Measurements from ENCODE around the gene PTPN13.

Gene PTPN13

DNA sequence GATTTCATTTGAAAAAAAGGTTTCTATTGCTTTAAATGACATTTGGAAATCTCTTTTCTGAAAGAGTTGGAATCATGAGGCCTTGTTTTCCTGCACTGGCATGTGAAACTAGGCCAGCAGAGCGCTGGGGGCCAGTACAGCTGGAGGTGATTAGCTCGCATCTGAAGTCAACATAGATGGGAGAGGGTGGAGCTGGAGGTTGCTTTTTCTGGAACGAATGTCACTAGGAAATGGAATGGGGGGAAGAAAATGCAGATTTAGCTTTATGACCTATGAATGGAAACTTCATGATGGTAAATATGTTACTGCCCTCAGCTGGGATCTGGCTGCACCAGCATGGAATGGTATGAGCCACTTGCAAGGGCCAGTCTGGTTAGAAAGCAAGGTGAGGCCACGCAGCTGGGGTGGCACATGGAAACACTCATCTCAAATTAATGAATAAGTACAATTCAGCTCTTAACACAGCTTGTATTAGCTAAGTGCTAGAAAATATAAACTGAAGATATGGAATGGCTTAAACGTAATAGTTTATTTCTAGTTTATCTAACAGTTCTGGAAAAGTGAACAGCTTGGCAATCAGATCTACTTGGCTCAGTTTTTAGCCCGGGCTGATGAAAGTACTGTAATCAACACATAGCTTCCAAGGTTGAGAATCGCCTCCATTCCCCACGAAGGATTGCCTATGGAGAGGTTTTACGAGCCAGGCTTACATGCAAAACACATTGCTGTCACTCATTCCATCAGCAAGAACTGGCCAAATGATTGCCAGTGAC lies 222.6 kb downstream of the PTPN13 start:
- peak overlapping the region; percentile 70 for H3K27ac Mint-ChIP-seq
- DNase-seq = no peak
- H3K36me3 Mint-ChIP-seq (ENCODE audit: low read depth) = peaks cover 69% of the 10 kb centered on the region
- no peaks in the 10 kb centered on the region for H3K4me1 Mint-ChIP-seq
- TF ChIP-seq, protein P1, sequence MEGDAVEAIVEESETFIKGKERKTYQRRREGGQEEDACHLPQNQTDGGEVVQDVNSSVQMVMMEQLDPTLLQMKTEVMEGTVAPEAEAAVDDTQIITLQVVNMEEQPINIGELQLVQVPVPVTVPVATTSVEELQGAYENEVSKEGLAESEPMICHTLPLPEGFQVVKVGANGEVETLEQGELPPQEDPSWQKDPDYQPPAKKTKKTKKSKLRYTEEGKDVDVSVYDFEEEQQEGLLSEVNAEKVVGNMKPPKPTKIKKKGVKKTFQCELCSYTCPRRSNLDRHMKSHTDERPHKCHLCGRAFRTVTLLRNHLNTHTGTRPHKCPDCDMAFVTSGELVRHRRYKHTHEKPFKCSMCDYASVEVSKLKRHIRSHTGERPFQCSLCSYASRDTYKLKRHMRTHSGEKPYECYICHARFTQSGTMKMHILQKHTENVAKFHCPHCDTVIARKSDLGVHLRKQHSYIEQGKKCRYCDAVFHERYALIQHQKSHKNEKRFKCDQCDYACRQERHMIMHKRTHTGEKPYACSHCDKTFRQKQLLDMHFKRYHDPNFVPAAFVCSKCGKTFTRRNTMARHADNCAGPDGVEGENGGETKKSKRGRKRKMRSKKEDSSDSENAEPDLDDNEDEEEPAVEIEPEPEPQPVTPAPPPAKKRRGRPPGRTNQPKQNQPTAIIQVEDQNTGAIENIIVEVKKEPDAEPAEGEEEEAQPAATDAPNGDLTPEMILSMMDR (IDR thresholded peaks at IDR 0.05) = no peak
- H3K9me3 Mint-ChIP-seq = peaks cover 19% of the 10 kb centered on the region
- H3K4me3 Mint-ChIP-seq = no peak overlapping the region
- no peaks in the 10 kb centered on the region for H3K27me3 Mint-ChIP-seq (ENCODE audit: low read depth, poor library complexity)

DNA sequence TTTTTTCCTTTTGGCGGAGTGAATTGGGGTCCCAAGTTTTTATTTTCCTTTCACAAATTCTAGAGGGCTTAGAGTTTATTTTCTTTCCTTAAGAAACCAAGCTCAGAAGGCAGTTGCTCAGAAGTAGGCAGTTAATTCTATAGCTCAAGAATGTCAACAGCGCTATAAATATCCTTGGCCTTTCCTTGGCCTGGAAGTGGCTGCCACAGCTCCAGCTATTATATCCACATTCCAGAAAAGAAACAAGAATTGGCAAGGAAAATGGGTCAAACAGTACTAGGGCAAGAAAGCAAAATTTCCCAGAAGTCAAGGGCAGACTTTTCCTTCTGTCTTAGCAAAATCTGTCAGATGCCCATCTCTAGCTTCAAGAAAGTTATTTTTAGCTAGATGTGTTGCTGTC lies 224.1 kb downstream of the PTPN13 start:
- no peak overlapping the region for H3K27ac Mint-ChIP-seq
- peaks cover 3% of the 10 kb centered on the region for H3K27me3 Mint-ChIP-seq (ENCODE audit: low read depth, poor library complexity)
- H3K4me3 Mint-ChIP-seq = no peak overlapping the region
- no peak for DNase-seq
- H3K36me3 Mint-ChIP-seq (ENCODE audit: low read depth) = peaks cover 56% of the 10 kb centered on the region
- no peaks in the 10 kb centered on the region for H3K4me1 Mint-ChIP-seq
- H3K9me3 Mint-ChIP-seq = peaks cover 19% of the 10 kb centered on the region
- TF ChIP-seq, protein P1 (IDR thresholded peaks at IDR 0.05) = no peak

DNA sequence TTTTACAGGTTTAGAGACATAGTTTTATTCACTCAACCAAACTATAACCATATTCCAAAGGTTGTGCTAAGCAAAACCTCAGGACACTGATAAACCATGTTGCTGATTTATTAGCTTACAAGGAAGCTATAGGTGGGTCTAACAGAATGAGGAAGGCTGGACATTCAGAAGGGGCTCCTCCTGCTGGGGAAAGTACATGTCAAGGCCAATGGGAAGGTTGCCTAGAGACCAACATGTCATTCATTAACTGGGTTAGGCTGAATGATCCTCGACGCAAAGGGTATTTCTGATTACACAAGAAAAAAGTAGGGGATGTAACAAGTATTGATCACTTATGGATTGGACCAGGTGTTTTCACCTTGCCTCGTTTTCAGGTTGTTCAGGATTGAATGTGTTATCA lies 224.7 kb downstream of the PTPN13 start:
- Mint-ChIP-seq H3K27ac (no peak overlapping the region), H3K4me3 (no peak overlapping the region), H3K9me3 (peaks cover 19% of the 10 kb centered on the region), H3K36me3 (ENCODE audit: low read depth) (peaks cover 49% of the 10 kb centered on the region), H3K4me1 (no peaks in the 10 kb centered on the region), H3K27me3 (ENCODE audit: low read depth, poor library complexity) (peaks cover 4% of the 10 kb centered on the region)
- no peak for DNase-seq
- TF ChIP-seq, protein P1 (IDR thresholded peaks at IDR 0.05) = no peak

DNA sequence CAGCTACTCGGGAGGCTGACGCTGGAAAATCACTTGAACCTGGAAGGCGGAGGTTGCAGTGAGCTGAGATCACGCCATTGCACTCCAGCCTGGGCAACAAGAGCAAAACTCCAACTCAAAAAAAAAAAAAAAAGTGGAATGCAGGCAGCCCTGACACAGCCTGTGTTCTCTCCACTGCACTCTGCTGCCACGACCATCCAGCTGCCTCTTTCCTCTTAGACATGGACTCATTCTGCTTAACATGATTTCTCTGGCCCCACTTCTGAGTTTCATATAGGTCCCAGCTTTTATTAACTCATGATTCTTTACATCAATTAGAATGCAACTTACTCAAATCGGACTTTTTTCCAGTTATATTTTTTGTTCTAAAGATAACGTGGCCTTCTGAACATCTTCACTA lies 225.4 kb downstream of the PTPN13 start:
- Mint-ChIP-seq H3K9me3 (peaks cover 16% of the 10 kb centered on the region), H3K27me3 (ENCODE audit: low read depth, poor library complexity) (peaks cover 4% of the 10 kb centered on the region), H3K4me1 (no peaks in the 10 kb centered on the region), H3K4me3 (no peak overlapping the region), H3K27ac (no peak overlapping the region), H3K36me3 (ENCODE audit: low read depth) (peaks cover 42% of the 10 kb centered on the region)
- TF ChIP-seq, protein P1 (IDR thresholded peaks at IDR 0.05) = no peak
- no peak for DNase-seq

DNA sequence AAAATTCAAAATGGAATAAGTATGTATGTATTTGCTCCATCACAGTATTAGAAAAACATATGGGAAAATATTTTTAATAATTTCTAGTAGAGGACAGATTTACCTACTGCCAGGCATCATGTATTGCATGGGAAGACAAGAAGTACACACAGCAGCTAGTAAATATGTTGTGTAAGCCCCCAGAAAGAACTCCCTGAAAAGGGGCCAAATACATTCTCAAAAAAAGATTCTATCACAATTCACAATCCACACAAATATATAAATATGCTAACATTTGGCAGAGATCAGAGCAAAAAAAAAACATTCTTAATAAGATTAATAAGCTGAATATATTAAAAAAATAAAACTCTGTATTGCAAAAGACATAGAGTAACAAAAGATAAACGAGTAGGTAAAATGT lies 227.0 kb downstream of the PTPN13 start:
- TF ChIP-seq, protein P1 (IDR thresholded peaks at IDR 0.05) = no peak
- H3K36me3 Mint-ChIP-seq (ENCODE audit: low read depth) = peaks cover 26% of the 10 kb centered on the region
- no peak overlapping the region for H3K27ac Mint-ChIP-seq
- H3K27me3 Mint-ChIP-seq (ENCODE audit: low read depth, poor library complexity) = peaks cover 4% of the 10 kb centered on the region
- H3K4me1 Mint-ChIP-seq = no peaks in the 10 kb centered on the region
- H3K9me3 Mint-ChIP-seq = peaks cover 3% of the 10 kb centered on the region
- no peak for DNase-seq
- no peak overlapping the region for H3K4me3 Mint-ChIP-seq

DNA sequence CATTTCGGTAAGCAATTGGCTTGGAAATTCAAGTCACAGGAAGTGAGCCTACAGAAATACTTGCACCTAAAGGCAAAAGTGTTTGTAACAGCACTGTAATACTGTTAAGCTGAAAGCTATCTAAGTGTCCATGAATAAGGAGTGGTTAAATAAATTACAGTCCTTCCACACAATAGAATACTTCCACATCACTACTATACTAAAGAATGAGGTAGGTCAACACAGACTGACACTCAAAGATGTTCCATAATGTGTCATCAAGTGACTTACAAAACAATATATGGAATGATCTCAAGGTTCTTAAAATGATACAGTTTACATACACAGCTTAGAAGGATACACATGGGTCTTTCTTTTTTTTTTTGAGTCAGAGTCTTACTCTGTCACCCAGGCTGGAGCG lies 228.0 kb downstream of the PTPN13 start:
- TF ChIP-seq, protein P1 (IDR thresholded peaks at IDR 0.05) = no peak
- no peak for DNase-seq
- Mint-ChIP-seq H3K27me3 (ENCODE audit: low read depth, poor library complexity) (peaks cover 4% of the 10 kb centered on the region), H3K9me3 (peaks cover 3% of the 10 kb centered on the region), H3K27ac (no peak overlapping the region), H3K4me3 (no peak overlapping the region), H3K4me1 (no peaks in the 10 kb centered on the region), H3K36me3 (ENCODE audit: low read depth) (peaks cover 16% of the 10 kb centered on the region)

Measured in nephron progenitor cell (in vitro differentiated cells).